SU-DHL-6 (cell line): ENCODE results near the gene SLX4.

Source experiments
- CTCF ChIP-seq: fragments of 200-600 bp; sonication (generic); IDR thresholded peaks from one replicate; pipeline ENCODE4 v1.5.1; 2017; ENCODE audit warnings: antibody characterized with exemption, mild to moderate bottlenecking, low read length, moderate library complexity; ENCODE audit not compliant: insufficient read depth, poor library complexity, severe bottlenecking
- EZH2phosphoT487 ChIP-seq: fragments of 200-600 bp; sonication (generic), shearing (Covaris generic); conservative IDR thresholded peaks from 2 replicates; pipeline ENCODE4 v1.6.1; 2018; ENCODE audit warnings: mild to moderate bottlenecking, antibody characterized with exemption, low read length, moderate library complexity, mixed read lengths

- TF ChIP-seq CTCF = no peak
- TF ChIP-seq EZH2phosphoT487 = no peak
Observed at GRCh38 chr16:3609895-3610697, 1.3 kb downstream of the SLX4 start.
